ENCODE data around the gene APOB. TPM values are rescaled to one million over a fixed set of nuclear protein-coding genes. Genes with fewer than 3 reads are reported as not detected.

Gene APOB
- total RNA-seq, 4 donors from 2014 or later, result 0.95 to 17.4 (median 10.6) TPM

- DNase-seq (ENCODE audit: low spot score) (no peak), ATAC-seq (ENCODE audit: low FRiP score) (no peak)
- no peak for TF ChIP-seq CTCF (IDR thresholded peaks at IDR 0.05)
Observed at GRCh38 chr2:20994130-20994529, 49.7 kb downstream of the APOB start.

- ATAC-seq (ENCODE audit: low FRiP score) (no peak), DNase-seq (ENCODE audit: low spot score) (no peak)
- no peak for TF ChIP-seq CTCF (IDR thresholded peaks at IDR 0.05)
Observed at GRCh38 chr2:20992201-20992711, 51.6 kb downstream of the APOB start.

- DNase-seq (ENCODE audit: low spot score), result no peak
- no peak for TF ChIP-seq CTCF (IDR thresholded peaks at IDR 0.05)
- no peak for ATAC-seq (ENCODE audit: low FRiP score)
Observed at GRCh38 chr2:20990442-20991430, 53.1 kb downstream of the APOB start.

- no peak for ATAC-seq (ENCODE audit: low FRiP score)
- no peak for DNase-seq (ENCODE audit: low spot score)
- no peak for TF ChIP-seq CTCF (IDR thresholded peaks at IDR 0.05)
Observed at GRCh38 chr2:20989404-20989803, 54.5 kb downstream of the APOB start.

GRCh38 chr2:20988905-20989304 lies 55.0 kb downstream of the APOB start:
- ATAC-seq (ENCODE audit: low FRiP score), result no peak
- no peak for TF ChIP-seq CTCF (IDR thresholded peaks at IDR 0.05)
- no peak for DNase-seq (ENCODE audit: low spot score)

GRCh38 chr2:20986024-20986939 lies 57.6 kb downstream of the APOB start:
- ATAC-seq (ENCODE audit: low FRiP score) (no peak), DNase-seq (ENCODE audit: low spot score) (no peak)
- no peak for TF ChIP-seq CTCF (IDR thresholded peaks at IDR 0.05)

All from omental fat pad (tissue), 4 donors.